Hypothalamus (tissue), 51 donors: Measurements from ENCODE around the gene ZNF274.
"Not testable (repeated sequence)": the region's sequence is repeated elsewhere in the genome, so short reads cannot be mapped to it uniquely, and the experiment has no call there.

Experiments
- DNase-seq, 51 donors: peaks; one replicate each; lab custom pipeline; 2025; lab: John Stamatoyannopoulos, UW

Gene ZNF274

DNA sequence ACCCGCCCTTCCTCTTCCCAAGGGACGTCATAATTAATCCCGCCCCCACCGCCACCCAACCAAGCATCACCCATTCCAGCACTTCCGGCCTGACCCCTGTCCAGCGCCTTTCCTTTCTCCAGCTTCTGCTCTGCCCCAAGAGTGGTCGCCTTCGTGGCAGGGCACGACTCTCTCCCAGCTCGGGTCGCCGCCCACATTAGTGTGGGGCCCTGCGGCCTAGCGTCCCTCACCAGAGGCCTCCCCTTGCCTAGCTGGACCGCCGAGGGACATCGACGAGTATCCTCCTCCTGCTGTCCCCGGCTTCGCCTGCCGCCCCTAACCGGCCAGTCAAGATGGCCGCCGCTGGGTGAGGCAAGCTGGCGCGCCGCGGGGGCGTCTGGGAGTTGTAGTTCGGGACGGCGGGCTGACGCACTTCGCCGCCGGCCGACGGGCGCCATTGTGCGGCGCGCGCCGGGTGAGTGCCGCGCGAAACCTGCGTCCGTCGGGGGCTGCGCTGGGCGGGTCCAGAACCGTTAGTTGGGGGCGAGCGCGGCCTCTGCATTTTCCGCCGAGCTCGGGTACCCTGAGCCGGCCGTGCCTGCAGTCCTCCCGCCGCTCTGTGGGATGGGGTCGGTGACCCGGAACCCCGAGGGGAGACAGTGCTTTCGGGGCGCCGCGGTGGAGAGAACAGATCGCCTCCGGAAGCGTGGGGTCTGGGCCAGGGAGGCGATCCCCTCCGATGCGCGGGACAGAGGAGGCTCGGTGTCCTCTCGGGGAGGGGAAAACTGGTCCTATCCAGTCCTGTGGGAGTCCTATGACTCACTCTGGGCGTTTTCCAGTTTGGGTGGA, at the start of gene ZNF274:
Gene ZNF274 (plus strand): TSS at position 73 of the 828 bp plus-strand sequence. CDS start 905 bp downstream, outside the sequence.
- DNase-seq = peak; percentile 55 to 96 (median 81)

DNA sequence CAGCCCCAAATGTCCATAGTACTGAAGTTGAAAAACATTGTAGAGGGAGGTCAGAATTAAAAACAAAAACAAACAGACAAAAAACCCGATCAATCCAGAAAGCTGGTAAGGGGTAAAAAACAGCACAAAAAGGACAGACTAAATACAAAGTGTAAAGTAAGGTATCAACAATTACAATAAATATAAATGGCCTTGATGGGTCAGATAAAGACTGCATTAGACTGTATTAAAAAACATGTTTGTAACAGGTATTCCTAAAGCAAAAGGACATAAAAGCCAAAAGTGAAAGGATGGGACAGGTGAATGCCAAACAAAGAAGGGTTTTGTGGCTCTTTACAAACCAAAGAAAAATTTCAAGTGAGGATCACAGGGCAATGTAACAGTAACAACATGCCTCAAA, 48.6 kb upstream of the ZNF274 start:
- no peak for DNase-seq

DNA sequence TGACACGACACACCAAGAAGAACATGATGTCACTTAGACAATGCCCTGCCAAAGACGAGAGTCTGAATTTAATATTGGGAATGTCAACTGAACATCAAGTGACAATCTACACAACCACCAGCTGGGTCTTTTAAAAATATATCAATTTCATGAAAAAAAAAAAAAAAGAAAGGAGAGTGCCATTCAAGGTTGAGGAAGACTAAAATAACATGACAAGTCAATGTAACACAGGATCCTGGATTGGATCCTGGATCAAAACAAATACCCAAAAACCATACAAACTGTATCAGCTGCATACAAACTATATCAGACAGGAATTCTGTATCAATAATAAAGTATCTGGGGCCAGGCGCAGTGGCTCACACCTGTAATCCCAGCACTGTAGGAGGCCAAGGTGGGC, 37.0 kb upstream of the ZNF274 start:
- no peak for DNase-seq

DNA sequence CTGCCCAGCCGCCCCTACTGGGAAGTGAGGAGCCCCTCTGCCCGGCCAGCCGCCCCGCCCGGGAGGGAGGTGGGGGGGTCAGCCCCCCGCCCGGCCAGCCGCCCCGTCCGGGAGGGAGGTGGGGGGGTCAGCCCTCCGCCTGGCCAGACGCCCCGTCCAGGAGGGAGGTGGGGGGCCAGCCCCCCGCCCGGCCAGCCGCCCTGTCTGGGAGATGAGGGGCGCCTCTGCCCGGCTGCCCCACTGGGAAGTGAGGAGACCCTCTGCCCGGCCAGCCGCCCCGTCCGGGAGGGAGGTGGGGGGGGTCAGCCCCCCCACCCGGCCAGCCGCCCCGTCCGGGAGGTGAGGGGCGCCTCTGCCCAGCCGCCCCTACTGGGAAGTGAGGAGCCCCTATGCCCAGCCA, 35.4 kb upstream of the ZNF274 start:
- DNase-seq = not testable (repeated sequence)

DNA sequence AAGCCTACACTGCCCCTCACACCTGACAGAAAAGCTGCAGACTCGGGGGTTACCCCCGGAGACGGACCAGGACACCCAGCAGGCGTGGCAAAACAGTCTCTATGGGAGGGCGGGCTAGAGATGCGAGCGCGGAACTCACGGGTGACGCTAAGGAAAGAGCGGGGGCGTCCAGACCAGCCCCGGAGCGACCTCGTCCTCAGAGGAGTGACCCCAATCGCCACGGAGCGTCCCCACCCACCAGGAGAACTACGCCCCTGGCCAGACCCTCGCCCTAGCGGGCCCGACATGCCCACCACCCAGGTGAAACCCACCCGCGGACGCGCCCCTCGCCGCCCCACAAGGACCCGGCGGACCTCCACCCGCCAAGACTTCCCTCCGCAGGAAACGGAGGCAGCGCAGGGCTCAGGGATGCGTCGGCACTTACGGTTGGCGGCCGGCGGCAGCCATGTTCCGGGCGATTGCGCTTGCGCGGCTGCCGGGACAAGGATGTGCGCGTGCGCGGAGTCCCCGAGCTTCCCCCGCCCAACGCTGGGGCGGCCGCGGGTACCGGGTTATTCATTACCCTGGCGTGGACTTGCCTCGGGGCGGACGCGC, 32.4 kb upstream of the ZNF274 start, which contains the start of gene ZNF329:
Gene ZNF329 (minus strand): TSS at position 462 of the 594 bp plus-strand sequence. CDS start 21,286 bp downstream, outside the sequence.
- peak; percentile 11 to 89 (median 72) for DNase-seq

DNA sequence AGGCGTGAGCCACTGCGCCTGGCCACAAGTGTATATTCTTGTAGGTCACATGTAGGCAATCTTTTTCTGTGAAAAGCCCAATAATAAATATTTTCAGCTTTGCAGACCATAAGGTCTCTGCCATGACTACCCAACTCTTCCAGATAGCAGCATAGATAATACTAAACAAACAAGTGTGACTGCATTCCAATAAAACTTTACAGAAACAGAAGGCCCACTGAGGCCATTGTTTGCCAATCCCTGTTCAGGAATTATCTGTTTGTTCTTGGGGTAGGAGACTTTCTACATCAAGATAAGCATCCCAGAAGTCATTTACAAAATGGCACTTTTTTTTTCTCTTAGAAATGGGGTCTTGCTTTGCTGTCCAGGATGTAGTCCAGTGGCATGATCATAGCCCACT, 29.5 kb upstream of the ZNF274 start:
- no peak for DNase-seq

DNA sequence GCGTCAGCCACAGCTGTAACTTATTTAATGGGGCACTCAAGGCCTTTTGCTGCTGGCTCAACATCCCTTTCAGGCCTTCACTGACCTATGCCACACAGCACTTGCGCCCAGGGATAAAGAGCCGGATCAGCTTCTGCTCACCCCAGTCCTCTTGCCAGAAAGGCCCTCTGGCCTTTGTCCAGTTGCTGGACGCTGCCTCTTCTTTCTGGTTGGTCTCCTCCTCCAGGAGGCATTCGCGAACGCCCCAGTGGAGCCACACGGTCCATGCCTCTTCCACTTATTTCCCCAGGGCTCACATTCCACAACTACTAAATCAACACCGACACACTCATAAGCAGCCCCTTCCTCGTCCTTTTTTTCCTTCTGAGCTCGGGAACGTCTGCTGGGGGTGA, 28.6 kb upstream of the ZNF274 start:
- peak in 31 of 51 donors; percentile 1 to 57 (median 21) for DNase-seq

DNA sequence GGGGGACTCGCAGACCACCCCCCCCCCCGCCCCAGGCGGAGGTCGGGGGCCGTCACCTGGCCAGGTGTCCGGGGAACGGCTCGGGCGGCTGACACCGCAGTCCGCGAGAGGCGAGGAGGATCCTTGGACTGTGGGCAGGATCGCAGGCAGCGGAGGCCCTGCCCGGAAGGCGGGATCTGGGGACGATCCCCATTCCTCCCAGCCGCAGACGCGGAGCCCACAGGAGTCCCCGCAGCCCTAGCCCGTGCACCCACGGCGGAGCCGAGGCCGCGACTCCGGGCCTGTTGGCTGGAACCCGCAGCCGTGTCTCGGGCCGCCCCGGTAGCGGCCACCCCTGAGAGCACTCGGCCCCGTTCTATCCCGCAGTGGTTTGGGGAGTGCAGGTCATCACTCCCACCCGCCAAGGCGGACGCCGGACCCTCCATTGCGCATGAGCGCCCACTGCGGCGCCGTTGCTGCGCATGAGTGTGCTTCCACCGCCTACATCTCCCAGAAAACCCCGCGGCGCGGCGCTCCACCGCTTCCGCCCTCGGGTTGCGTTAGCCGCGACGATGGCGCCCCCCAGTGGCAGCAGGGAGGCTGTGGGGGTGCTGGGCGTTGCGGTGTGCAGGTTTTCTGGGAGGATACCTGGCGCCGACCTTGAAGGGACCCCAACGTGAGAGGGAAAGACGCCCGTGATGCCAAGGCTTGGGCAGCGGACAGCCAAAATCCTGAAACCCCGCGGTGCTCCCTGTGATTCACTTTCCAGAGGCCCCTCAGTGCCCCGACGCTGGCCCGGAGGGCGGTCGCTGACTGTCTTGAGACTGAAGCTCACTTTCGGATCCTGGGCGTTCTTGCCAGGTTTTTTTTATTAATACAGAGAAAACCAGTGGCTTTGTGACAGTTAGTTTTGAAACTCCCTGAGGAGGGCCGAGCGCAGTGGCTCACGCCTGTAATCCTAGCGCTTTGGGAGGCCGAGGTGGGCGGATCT, 27.9 kb upstream of the ZNF274 start:
- DNase-seq = peak; percentile 62 to 99 (median 90)

DNA sequence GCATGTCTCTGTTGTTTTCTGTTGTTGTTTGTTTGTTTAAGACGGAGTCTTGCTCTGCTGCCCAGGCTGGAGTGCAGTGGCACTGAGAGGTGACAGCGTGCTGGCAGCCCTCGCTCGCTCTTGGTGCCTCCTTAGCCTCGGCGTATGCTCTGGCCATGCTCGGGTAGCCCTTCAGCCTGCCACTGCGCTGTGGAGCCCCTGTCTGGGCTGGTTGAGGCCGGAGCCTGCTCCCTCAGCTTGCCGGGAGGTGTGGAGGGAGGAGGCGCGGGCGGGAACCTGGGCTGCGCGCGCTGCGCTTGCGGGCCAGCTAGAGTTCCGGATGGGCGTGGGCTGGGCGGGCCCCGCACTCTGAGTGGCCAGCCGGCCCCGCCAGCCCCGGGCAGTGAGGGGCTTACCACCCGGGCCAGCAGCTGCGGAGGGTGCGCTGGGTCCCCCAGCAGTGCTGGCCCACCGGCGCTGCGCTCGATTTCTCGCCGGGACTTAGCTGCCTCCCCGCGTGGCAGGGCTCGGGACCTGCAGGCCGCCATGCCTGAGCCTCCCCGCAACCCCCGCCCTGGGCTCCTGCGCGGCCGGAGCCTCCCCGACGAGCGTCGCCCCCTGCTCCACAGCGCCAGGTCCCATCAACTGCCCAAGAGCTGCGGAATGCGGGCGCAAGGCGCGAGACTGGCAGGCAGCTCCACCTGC, 25.7 kb upstream of the ZNF274 start:
- DNase-seq = no peak

DNA sequence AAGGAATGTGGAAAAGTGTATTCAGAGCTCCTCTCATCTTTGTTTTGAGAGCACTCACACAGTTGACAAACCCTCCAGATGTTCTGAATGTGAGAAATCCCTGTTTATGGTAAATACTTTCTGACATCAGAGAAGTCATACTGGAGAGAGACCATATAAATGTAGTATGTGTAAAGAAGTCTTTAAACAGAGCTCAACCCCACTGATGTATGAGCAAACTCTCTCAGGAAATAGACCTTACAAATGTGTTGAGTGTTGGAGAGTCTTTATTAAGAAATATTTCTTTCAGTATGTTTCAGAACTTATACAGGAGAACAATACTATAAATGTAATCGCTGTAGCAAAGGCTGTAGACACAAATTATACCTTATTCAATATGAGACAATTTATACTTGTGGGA, 16.6 kb upstream of the ZNF274 start:
- DNase-seq = no peak

DNA sequence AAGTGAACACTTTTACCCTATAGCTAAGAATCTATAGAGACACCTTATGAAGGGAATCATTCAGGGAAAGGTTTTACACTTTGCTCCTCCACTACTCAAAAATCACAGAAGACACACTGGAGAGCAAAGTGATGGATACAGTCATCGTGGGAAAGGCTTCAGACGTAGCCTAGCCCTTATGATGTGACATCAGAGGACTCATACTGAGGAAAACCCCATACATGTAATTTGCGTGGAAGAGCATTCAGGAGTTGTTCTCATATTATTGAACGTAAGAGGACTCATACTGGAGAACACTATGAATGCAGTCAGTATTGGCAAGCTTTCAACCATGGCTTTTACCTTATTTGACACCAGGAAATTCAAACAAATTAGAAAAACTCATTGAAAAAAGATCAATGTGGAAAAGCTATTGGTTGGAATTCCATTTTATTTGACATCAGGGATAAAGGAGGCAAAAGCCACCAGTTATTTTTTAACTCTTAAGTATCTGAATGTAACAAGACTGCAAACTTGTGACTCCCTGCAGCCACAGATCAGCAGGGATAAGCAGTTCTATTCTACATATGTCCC, 16.1 kb upstream of the ZNF274 start:
- no peak for DNase-seq

DNA sequence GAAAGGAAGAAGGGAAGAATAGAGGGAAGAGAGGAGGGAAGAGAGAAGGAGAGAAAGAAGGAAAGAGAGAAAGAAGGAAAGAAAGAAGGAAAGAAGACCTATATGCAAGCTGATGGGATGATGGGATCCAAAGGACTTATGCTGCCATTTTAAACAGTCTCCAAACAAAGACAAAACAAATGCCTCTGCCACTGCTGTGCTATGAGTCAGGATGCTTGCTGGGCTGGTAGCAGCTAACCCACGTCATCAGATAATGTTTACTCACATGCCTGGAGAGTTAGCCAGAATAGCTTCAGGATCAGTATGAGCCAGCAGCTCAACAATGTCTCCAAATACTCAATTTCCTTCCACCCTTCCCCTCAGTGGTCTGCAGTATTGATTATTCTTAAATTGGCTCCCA, 12.0 kb upstream of the ZNF274 start:
- DNase-seq = no peak

DNA sequence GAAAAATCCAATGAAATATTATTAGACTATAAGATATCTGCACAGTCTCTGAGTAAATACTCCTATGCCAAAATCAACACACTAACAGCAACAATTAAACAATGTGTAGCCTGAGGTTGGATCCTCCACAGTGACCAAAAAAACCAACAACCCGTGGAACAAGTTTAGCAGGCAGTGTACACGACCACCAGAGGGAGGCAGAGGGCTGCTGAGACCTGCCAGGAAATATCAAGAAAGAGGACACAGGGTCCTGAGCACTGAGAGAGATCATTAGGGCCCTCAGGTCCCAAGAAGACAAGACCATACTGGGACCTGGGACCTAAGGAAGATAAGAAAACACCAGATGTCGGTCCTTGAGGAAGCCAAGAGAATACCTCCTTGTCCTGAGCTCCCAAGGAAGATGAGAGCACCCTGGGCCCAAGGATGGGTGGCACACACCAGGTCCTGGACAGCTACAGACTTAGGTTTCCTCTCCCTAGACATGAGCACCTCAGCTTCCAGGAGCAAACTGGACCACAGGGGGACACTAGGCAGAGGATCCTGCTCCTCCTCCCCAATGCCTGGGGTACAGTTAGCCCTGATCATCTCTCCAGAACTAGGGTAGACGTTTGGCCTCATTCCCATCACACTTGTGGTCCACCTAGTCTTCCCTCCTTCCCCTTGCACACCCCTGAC, 822 bp upstream of the ZNF274 start:
- no peak for DNase-seq

DNA sequence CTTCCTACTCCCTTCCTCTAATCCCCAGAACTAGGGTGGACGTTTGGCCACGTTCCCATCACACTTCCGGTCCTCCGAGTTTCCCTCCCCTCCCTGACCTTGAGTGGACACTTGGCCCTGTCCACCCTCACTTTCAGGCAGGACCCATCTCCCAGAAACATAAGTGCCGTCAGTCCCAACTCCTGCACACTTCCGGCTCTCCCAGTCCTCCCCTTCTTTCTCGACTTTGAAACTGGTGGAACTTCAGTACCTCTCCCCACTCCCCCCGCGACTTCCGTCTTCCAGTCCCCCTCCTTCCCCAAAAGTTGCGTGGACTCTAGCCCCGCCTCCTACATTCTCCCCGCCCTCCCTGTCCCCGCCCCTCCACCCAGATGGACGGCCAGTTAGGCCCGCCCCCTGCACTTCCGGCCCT, 278 bp upstream of the ZNF274 start:
- peak in 2 of 51 donors; percentile 66 to 91 for DNase-seq

DNA sequence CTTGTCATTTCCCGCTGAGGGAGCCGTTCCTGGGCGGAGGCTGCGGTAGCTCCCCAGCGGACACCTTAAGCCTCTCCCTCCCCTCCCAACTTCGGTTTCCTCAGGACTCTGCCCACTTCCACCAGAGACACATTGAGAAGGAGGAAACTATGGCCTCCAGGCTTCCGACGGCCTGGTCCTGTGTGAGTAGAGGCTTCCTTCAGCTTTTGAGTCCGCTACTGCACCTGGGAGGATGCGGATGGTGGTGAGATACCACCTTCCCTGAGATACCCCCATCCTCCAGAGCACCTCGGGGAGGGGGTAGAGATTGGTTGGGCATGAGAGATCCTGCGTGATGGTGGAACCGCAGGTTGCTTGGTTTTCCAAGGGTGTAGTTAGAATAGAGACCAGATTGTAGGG, 955 bp downstream of the ZNF274 start:
- peak in 2 of 51 donors; percentile 24 to 27 for DNase-seq

DNA sequence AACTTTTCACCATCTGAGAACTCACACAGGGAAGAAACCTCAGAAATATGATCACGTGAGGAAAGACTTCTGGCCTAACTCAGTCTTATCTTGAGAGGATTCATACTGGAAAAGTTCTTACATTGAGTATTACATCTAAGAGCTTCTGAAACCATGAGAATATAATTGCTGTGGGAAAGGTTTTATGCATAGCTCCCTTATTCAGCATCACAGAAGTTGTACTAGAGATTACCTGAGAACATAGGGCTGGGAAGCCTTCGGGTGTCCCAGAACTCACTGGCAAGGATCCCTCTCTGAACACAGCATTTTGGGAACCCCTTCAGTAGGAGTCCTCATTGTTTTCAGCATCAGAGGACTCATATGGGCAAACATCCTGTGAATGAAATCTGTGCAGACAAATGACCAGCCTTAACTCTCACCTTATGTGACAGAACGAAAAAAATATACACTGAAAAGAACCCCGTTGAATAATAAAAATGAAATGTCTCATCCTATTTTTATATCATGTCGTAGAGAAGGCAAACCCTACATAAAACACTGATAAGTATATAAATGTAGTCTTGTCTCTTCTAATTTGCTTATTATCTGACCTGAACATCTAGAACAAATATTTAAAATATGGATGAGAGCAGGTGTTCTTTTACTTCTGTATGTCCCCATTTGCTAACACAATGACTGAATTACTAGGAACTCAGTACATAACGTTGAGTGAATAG, 14.2 kb downstream of the ZNF274 start:
- DNase-seq = no peak

DNA sequence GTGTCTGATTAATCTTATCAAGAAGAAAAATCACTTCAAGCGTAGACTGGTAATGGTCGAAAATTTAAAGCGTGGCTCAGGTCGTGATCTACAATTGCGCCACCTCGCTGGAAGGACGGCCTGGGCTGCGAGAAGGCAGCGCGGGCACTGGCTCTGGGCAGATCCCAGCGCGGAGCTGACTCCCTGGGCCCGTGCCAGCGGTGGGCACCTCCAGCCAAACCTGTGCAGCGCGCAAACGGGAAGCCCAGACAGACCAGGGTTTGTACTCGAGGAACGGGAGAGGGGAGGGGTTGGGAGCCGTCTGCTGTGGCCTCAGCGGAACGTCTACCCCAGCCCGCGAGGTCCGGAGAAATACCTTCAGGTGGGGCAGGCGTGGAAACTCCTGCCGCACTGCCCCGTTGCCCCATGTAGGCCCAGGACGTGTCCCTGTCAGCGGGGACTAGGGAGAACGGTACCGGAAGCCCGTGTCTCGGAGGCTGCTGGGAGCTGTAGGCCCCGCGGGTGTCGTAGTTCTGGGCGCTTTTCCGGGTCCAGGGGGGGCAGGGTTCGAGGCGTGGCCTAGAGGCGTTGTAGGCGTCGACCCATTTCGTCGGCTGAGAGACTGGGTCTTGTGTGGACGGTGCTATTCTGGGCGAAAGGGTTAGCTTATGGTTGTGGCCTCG, 21.1 kb downstream of the ZNF274 start:
- no peak for DNase-seq

DNA sequence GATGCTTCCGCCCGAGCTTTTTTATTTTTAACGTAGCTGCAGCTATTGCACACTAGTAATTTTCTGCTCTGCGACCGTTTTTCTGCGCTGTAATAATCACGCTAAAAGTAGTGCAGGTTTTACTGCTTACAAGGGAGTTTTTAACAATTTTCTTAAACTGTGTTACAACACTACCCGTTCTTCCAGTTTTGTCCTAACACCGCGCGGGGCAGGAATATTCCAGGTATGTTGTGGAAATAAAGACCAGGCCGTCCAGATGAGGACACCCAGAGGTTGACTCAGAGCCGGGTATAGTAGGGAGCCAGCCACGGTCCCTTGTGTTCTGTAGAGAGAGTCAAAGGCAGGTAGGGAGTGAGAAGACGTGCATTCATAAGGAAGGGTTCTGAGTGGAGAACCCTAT, 21.7 kb downstream of the ZNF274 start:
- no peak for DNase-seq
